ENCODE data around the gene CCDC70.

CCDC70 gene

GRCh38 chr13:51882570-51883225, 20.9 kb downstream of the CCDC70 start:
- no peak for DNase-seq (ENCODE audit: low read depth in 2 of 2)
- TF ChIP-seq CTCF (IDR thresholded peaks at IDR 0.05; ENCODE audit: low read depth, low read length) = no peak
- H3K4me3 ChIP-seq (replicated peaks in 1 of 2; ENCODE audit: low read depth in 2 of 2, low read length in 2 of 2) = no peak overlapping the region

- no peak overlapping the region for H3K4me3 ChIP-seq (replicated peaks in 1 of 2; ENCODE audit: low read depth in 2 of 2, low read length in 2 of 2)
- TF ChIP-seq CTCF (IDR thresholded peaks at IDR 0.05; ENCODE audit: low read depth, low read length) = no peak
- no peak for DNase-seq (ENCODE audit: low read depth in 2 of 2)
These were observed 21.4 kb downstream of the CCDC70 start for GRCh38 chr13:51883226-51883600.

- no peak for DNase-seq (ENCODE audit: low read depth in 2 of 2)
- no peak overlapping the region for H3K4me3 ChIP-seq (replicated peaks in 1 of 2; ENCODE audit: low read depth in 2 of 2, low read length in 2 of 2)
- TF ChIP-seq CTCF (IDR thresholded peaks at IDR 0.05; ENCODE audit: low read depth, low read length) = no peak
These were observed 23.9 kb downstream of the CCDC70 start for GRCh38 chr13:51885651-51886050.

GRCh38 chr13:51887468-51887867, 25.7 kb downstream of the CCDC70 start:
- no peak for TF ChIP-seq CTCF (IDR thresholded peaks at IDR 0.05; ENCODE audit: low read depth, low read length)
- H3K4me3 ChIP-seq (replicated peaks in 1 of 2; ENCODE audit: low read depth in 2 of 2, low read length in 2 of 2) = no peak overlapping the region
- DNase-seq (ENCODE audit: low read depth in 2 of 2) = no peak

- no peak for TF ChIP-seq CTCF (IDR thresholded peaks at IDR 0.05; ENCODE audit: low read depth, low read length)
- no peak overlapping the region for H3K4me3 ChIP-seq (replicated peaks in 1 of 2; ENCODE audit: low read depth in 2 of 2, low read length in 2 of 2)
- no peak for DNase-seq (ENCODE audit: low read depth in 2 of 2)
These were observed 30.9 kb downstream of the CCDC70 start for GRCh38 chr13:51892657-51893056.

GRCh38 chr13:51894239-51894638, 32.5 kb downstream of the CCDC70 start:
- no peak for DNase-seq (ENCODE audit: low read depth in 2 of 2)
- no peak for TF ChIP-seq CTCF (IDR thresholded peaks at IDR 0.05; ENCODE audit: low read depth, low read length)

More at GRCh38 chr13:51894239-51894638, 32.5 kb downstream of the CCDC70 start:
- H3K4me3 ChIP-seq (replicated peaks in 1 of 2; ENCODE audit: low read depth in 2 of 2, low read length in 2 of 2) = no peak overlapping the region

All from cardiac fibroblast (primary cell).